Body of pancreas (tissue), 4 donors: ENCODE measurements around the gene RNF223. TPM values are rescaled to one million over a fixed set of nuclear protein-coding genes. Genes with fewer than 3 reads are reported as not detected.
"Not testable (repeated sequence)": the region's sequence is repeated elsewhere in the genome, so short reads cannot be mapped to it uniquely, and the experiment has no call there.

Source experiments
- ATAC-seq: fragments of 150-250 bp; one replicate; pipeline ENCODE4 v1.9.1; 2016
- DNase-seq, 4 donors: peaks; one replicate each; pipeline ENCODE4 v3.0.0-alpha.2; 2019
- H3K27ac ChIP-seq, 4 donors: fragments of 200-600 bp; sonication (generic); 1 replicate in 3 of 4; 2 replicates in 1 of 4; pipeline versions ENCODE4 v1.5.1 to v1.6.1; 2016 to 2019; ENCODE audit warnings: mild to moderate bottlenecking in 1 of 4, mixed read lengths in 1 of 4, moderate library complexity in 1 of 4
- H3K27me3 ChIP-seq, 2 donors: fragments of 200-600 bp; sonication (generic); one replicate each; pipeline ENCODE4 v1.6.0; 2016; ENCODE audit warnings: mild to moderate bottlenecking in 1 of 2
- H3K36me3 ChIP-seq, 2 donors: fragments of 200-600 bp; sonication (generic); replicated peaks in 1 of 2; 2 replicates each; pipeline ENCODE4 v1.5.1; 2016; ENCODE audit warnings: low read depth in 2 of 2; ENCODE audit not compliant: insufficient read depth in 1 of 2
- H3K4me1 ChIP-seq: fragments of 200-600 bp; sonication (generic); one replicate; pipeline ENCODE4 v1.6.0; 2016
- H3K4me3 ChIP-seq, 2 donors: fragments of 200-600 bp; sonication (generic); 1 replicate in 1 of 2; 2 replicates in 1 of 2; pipeline ENCODE4 v1.5.1; 2016 to 2019
- H3K9me3 ChIP-seq, 3 donors: fragments of 200-600 bp; sonication (generic); 1 replicate in 2 of 3; 2 replicates in 1 of 3; pipeline ENCODE4 v1.5.1; 2016
- CTCF ChIP-seq, 7 experiments: fragments of 450-650 bp in 4 of 7; fragments of 200-600 bp in 3 of 7; sonication (generic) in 3 of 7; IDR thresholded peaks; one replicate each; pipeline ENCODE4 v1.5.1; 2016 to 2019; ENCODE audit warnings: antibody characterized with exemption in 7 of 7
- POLR2A ChIP-seq, 3 donors: fragments of 450-650 bp; IDR thresholded peaks; one replicate each; pipeline ENCODE4 v1.6.1; 2016; ENCODE audit warnings: antibody characterized with exemption in 3 of 3, mild to moderate bottlenecking in 2 of 3
- WGBS, 2 donors: methylation state at CpG; one replicate each; pipeline ENCODE4 v1.1.5; 2017; 5-methylcytosine and 5-hydroxymethylcytosine counted together
- intact Hi-C: fragments of 100-400 bp; cut with DNase I; formaldehyde crosslinking; loops from one replicate; pipeline ENCODE4 v1.15.1; 2023
- total RNA-seq, 2 donors: library from RNA; depleted of rRNA; stranded (reverse); fragments of >200 nt; gene quantifications; one replicate each; pipeline ENCODE4 v1.1.0, GENCODE V29; 2016

The RNF223 gene
- total RNA-seq, 2 donors from 2014 or later: 0.26 TPM; not detected in 1

GRCh38 chr1:1031659-1032235 is 42.4 kb downstream of the RNF223 start:
- TF ChIP-seq CTCF (IDR thresholded peaks at IDR 0.05) (no peak), POLR2A (IDR thresholded peaks at IDR 0.05) (no peak)
- Histone ChIP-seq H3K9me3 (no peaks in the 10 kb centered on the region), H3K4me1 (peaks cover 29% of the 10 kb centered on the region), H3K27me3 (no peaks in the 10 kb centered on the region), H3K27ac (no peak overlapping the region), H3K4me3 (no peak overlapping the region), H3K36me3 (no peaks in the 10 kb centered on the region)
- DNase-seq: no peak
- intact Hi-C loops: loop anchor here (10.0 kb wide), 1 partner anchor 263 kb away; no protein-coding TSS in a partner anchor
- ATAC-seq: no peak
- 78 to 86% methylated on average over 8 to 10 of the region's 11 CpGs for WGBS, 2 donors

GRCh38 chr1:1030867-1031658 is 43.0 kb downstream of the RNF223 start:
- WGBS, 2 donors: 79 to 93% methylated on average over 3 to 7 of the region's 7 CpGs
- intact Hi-C loops: loop anchor here (10.0 kb wide), 1 partner anchor 264 kb away; no protein-coding TSS in a partner anchor
- not testable (repeated sequence) for H3K36me3 ChIP-seq, H3K27ac ChIP-seq, H3K27me3 ChIP-seq, H3K9me3 ChIP-seq, ATAC-seq, DNase-seq, H3K4me3 ChIP-seq
- peaks cover 34% of the 10 kb centered on the region for H3K4me1 ChIP-seq

GRCh38 chr1:1027791-1028190 is 46.3 kb downstream of the RNF223 start:
- ATAC-seq: no peak

GRCh38 chr1:1026599-1027413 is 47.3 kb downstream of the RNF223 start:
- Histone ChIP-seq H3K9me3 (no peaks in the 10 kb centered on the region), H3K4me3 (no peak overlapping the region), H3K27ac (no peak overlapping the region), H3K36me3 (no peaks in the 10 kb centered on the region), H3K27me3 (no peaks in the 10 kb centered on the region), H3K4me1 (peaks cover 51% of the 10 kb centered on the region)
- DNase-seq: no peak
- intact Hi-C loops: no loop called here
- 68 to 97% methylated on average over 6 to 20 of the region's 21 CpGs for WGBS, 2 donors
- ATAC-seq: no peak
- TF ChIP-seq POLR2A (IDR thresholded peaks at IDR 0.05) (no peak), CTCF (IDR thresholded peaks at IDR 0.05) (no peak)

More at GRCh38 chr1:1027791-1028190, 46.3 kb downstream of the RNF223 start:
- Histone ChIP-seq H3K27me3 (no peaks in the 10 kb centered on the region), H3K4me3 (no peak overlapping the region), H3K9me3 (no peaks in the 10 kb centered on the region), H3K27ac (no peak overlapping the region), H3K4me1 (peaks cover 51% of the 10 kb centered on the region), H3K36me3 (no peaks in the 10 kb centered on the region)
- WGBS, 2 donors: 77 to 79% methylated on average over 6 to 17 of the region's 17 CpGs
- no peak for TF ChIP-seq POLR2A (IDR thresholded peaks at IDR 0.05)
- no peak for TF ChIP-seq CTCF (IDR thresholded peaks at IDR 0.05)
- intact Hi-C loops: no loop called here
- no peak for DNase-seq

GRCh38 chr1:1025730-1026129 is 48.4 kb downstream of the RNF223 start:
- TF ChIP-seq POLR2A (IDR thresholded peaks at IDR 0.05): no peak
- no peak for TF ChIP-seq CTCF (IDR thresholded peaks at IDR 0.05)
- H3K4me3 ChIP-seq: no peak overlapping the region
- DNase-seq (no peak), ATAC-seq (no peak)
- H3K36me3 ChIP-seq: no peaks in the 10 kb centered on the region
- H3K27ac ChIP-seq: peak overlapping the region; percentile 73 to 92 (median 86)
- peaks cover 56% of the 10 kb centered on the region for H3K4me1 ChIP-seq
- H3K9me3 ChIP-seq: no peaks in the 10 kb centered on the region
- no peaks in the 10 kb centered on the region for H3K27me3 ChIP-seq
- intact Hi-C loops: no loop called here
- 78 to 83% methylated on average over 9 to 10 of the region's 10 CpGs for WGBS, 2 donors
